Measurements from ENCODE around the gene CDON. TPM values are rescaled to one million over a fixed set of nuclear protein-coding genes. Genes with fewer than 3 reads are reported as not detected.
A peak's percentile ranks its signal among the peaks of the same experiment; 100 is the strongest.

The CDON gene
- total and polyA plus RNA-seq, 2 of the 13 experiments (the other 11 are each of a cell fraction or from before 2014, with no cell fraction given): 9.6 to 12.8 TPM

DNA sequence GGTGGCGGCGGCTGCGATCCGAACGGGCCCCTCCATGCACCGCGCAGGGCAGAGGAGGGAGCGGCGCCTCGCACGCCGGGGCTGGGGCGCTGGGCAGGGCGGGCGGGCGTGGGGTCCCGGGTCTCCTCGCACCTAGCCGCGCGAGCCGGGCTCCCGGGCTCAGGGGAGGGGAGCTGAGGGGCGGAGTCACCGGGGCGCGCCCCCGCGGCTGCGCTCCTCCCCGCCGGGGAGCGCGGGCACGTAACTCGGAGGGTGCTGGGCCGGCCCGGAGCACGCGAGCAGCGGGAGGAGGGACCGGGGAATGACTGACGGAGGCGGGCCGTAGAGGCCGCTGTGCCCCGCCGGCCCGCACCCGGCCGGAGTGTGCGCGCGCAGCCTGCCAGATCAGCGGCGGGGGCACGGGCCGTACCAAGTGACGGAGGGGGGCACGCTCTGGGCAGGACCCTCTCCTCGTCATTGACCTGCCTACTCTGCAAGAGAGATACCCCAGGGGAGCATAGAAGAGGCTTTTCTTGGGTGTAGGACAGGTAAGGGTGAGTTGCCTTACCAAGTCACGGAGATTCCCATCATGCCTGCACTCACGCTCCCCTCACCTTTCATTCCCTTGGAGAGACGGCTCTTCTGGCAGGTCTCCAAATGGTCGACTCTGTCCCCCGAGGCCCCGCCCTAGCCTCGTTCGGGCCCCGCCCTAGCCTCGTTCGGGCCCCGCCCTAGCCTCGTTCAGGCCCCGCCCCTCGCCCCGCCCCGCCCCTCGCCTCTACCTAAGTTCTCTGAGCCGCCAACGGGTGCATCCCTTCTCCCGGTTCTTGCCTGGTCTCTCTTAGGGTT, at the start of gene CDON (continued):
- TF ChIP-seq, protein P1, sequence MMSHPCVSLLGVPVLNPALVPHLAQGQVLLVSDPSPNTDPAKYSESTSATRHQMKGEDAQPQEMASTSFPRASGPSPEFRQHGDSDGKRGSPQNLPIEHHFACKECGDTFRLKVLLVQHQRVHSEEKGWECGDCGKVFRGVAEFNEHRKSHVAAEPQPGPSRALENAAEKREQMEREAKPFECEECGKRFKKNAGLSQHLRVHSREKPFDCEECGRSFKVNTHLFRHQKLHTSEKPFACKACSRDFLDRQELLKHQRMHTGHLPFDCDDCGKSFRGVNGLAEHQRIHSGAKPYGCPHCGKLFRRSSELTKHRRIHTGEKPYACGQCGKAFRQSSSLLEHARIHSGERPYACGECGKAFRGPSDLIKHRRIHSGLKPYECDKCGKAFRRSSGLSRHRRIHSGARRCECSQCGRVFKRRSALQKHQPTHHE (CRISPR knock-in tag; IDR thresholded peaks at IDR 0.05; ENCODE audit: borderline replicate concordance): no peak
- no peak for TF ChIP-seq ATF7-NPFF (CRISPR knock-in tag; IDR thresholded peaks at IDR 0.05; ENCODE audit: low read depth)
- TF ChIP-seq, protein P2, sequence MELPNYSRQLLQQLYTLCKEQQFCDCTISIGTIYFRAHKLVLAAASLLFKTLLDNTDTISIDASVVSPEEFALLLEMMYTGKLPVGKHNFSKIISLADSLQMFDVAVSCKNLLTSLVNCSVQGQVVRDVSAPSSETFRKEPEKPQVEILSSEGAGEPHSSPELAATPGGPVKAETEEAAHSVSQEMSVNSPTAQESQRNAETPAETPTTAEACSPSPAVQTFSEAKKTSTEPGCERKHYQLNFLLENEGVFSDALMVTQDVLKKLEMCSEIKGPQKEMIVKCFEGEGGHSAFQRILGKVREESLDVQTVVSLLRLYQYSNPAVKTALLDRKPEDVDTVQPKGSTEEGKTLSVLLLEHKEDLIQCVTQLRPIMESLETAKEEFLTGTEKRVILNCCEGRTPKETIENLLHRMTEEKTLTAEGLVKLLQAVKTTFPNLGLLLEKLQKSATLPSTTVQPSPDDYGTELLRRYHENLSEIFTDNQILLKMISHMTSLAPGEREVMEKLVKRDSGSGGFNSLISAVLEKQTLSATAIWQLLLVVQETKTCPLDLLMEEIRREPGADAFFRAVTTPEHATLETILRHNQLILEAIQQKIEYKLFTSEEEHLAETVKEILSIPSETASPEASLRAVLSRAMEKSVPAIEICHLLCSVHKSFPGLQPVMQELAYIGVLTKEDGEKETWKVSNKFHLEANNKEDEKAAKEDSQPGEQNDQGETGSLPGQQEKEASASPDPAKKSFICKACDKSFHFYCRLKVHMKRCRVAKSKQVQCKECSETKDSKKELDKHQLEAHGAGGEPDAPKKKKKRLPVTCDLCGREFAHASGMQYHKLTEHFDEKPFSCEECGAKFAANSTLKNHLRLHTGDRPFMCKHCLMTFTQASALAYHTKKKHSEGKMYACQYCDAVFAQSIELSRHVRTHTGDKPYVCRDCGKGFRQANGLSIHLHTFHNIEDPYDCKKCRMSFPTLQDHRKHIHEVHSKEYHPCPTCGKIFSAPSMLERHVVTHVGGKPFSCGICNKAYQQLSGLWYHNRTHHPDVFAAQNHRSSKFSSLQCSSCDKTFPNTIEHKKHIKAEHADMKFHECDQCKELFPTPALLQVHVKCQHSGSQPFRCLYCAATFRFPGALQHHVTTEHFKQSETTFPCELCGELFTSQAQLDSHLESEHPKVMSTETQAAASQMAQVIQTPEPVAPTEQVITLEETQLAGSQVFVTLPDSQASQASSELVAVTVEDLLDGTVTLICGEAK (IDR thresholded peaks at IDR 0.05): no peak
- TF ChIP-seq, protein P2 (CRISPR knock-in tag; IDR thresholded peaks at IDR 0.05): no peak
- no peak; the same call in 1 of the 2 replicates for TF ChIP-seq ZMAT3 (CRISPR knock-in tag; conservative IDR thresholded peaks at IDR 0.05)
- TF ChIP-seq, protein P3, sequence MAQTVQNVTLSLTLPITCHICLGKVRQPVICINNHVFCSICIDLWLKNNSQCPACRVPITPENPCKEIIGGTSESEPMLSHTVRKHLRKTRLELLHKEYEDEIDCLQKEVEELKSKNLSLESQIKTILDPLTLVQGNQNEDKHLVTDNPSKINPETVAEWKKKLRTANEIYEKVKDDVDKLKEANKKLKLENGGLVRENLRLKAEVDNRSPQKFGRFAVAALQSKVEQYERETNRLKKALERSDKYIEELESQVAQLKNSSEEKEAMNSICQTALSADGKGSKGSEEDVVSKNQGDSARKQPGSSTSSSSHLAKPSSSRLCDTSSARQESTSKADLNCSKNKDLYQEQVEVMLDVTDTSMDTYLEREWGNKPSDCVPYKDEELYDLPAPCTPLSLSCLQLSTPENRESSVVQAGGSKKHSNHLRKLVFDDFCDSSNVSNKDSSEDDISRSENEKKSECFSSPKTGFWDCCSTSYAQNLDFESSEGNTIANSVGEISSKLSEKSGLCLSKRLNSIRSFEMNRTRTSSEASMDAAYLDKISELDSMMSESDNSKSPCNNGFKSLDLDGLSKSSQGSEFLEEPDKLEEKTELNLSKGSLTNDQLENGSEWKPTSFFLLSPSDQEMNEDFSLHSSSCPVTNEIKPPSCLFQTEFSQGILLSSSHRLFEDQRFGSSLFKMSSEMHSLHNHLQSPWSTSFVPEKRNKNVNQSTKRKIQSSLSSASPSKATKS (CRISPR knock-in tag; IDR thresholded peaks at IDR 0.05): no peak
- no peak for TF ChIP-seq RELA (CRISPR knock-in tag; IDR thresholded peaks at IDR 0.05)
- no peak for TF ChIP-seq CENPX (CRISPR knock-in tag; IDR thresholded peaks at IDR 0.05)
- no peak for TF ChIP-seq NBN (conservative IDR thresholded peaks at IDR 0.05)
- TF ChIP-seq ZNF558 (CRISPR knock-in tag; IDR thresholded peaks at IDR 0.05; ENCODE audit: borderline replicate concordance): peak; percentile 59; the same call in 1 of the 2 replicates
- peak; percentile 40; the same call in 1 of the 2 replicates for TF ChIP-seq IRF2 (CRISPR knock-in tag; IDR thresholded peaks at IDR 0.05)
- peak; percentile 71; the same call in 1 of the 2 replicates for TF ChIP-seq ZMYM4 (CRISPR knock-in tag; IDR thresholded peaks at IDR 0.05)
- TF ChIP-seq STAG1 (CRISPR knock-in tag; IDR thresholded peaks at IDR 0.05): peak; percentile 51
- peak; percentile 27; the same call in 1 of the 2 replicates for TF ChIP-seq MAFF (IDR thresholded peaks at IDR 0.05; ENCODE audit: low read depth, low read length)
- TF ChIP-seq, protein P4, sequence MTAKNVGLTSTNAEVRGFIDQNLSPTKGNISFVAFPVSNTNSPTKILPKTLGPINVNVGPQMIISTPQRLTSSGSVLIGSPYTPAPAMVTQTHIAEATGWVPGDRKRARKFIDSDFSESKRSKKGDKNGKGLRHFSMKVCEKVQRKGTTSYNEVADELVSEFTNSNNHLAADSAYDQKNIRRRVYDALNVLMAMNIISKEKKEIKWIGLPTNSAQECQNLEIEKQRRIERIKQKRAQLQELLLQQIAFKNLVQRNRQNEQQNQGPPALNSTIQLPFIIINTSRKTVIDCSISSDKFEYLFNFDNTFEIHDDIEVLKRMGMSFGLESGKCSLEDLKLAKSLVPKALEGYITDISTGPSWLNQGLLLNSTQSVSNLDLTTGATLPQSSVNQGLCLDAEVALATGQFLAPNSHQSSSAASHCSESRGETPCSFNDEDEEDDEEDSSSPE (CRISPR knock-in tag; IDR thresholded peaks at IDR 0.05): peak; percentile 65; the same call in 1 of the 2 replicates
- no peak for TF ChIP-seq MTF2 (CRISPR knock-in tag; IDR thresholded peaks at IDR 0.05; ENCODE audit: borderline replicate concordance)

Measured in HepG2 (cell line).